ENCODE results near the gene PXN.

The PXN gene

GRCh38 chr12:120175062-120175461 lies 90.5 kb downstream of the PXN start:
- no peak for TF ChIP-seq CTCF (IDR thresholded peaks at IDR 0.05; ENCODE audit: control insufficient read depth, extremely low read depth, insufficient read depth)
- no peak for DNase-seq (ENCODE audit: low read depth)
- H3K4me3 ChIP-seq (ENCODE audit: low read depth, low read length), result no peak overlapping the region

- H3K4me3 ChIP-seq (ENCODE audit: low read depth, low read length), result no peak overlapping the region
- no peak for TF ChIP-seq CTCF (IDR thresholded peaks at IDR 0.05; ENCODE audit: control insufficient read depth, extremely low read depth, insufficient read depth)
- DNase-seq (ENCODE audit: low read depth), result no peak
Measured at GRCh38 chr12:120172053-120172452, 93.5 kb downstream of the PXN start.

GRCh38 chr12:120170631-120171030 lies 94.9 kb downstream of the PXN start:
- TF ChIP-seq CTCF (IDR thresholded peaks at IDR 0.05; ENCODE audit: control insufficient read depth, extremely low read depth, insufficient read depth), result no peak
- H3K4me3 ChIP-seq (ENCODE audit: low read depth, low read length), result no peak overlapping the region
- DNase-seq (ENCODE audit: low read depth), result no peak

DNA sequence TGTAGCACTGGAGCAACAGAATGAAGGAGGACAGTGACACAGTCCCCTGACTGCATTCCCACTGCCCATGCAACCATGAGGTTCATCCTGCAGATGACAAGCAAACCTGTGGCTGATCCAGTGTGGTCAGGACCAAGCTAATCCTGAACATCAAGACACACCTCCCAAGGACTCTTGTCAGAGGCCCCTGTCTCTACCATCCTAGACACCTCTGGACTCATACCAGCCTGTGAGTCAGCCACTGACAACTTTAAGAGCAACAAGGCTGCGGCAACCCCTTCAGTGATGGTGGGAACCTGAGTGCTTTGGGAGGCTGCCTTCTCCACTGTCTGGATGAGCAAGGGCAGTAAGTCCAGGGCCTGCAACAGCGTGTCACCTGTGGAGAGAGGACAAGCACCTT lies 95.6 kb downstream of the PXN start:
- no peak for DNase-seq (ENCODE audit: low read depth)
- no peak for TF ChIP-seq CTCF (IDR thresholded peaks at IDR 0.05; ENCODE audit: control insufficient read depth, extremely low read depth, insufficient read depth)
- no peak overlapping the region for H3K4me3 ChIP-seq (ENCODE audit: low read depth, low read length)

GRCh38 chr12:120168337-120168736 lies 97.2 kb downstream of the PXN start:
- TF ChIP-seq CTCF (IDR thresholded peaks at IDR 0.05; ENCODE audit: control insufficient read depth, extremely low read depth, insufficient read depth), result no peak
- no peak overlapping the region for H3K4me3 ChIP-seq (ENCODE audit: low read depth, low read length)
- DNase-seq (ENCODE audit: low read depth), result no peak

- no peak for TF ChIP-seq CTCF (IDR thresholded peaks at IDR 0.05; ENCODE audit: control insufficient read depth, extremely low read depth, insufficient read depth)
- DNase-seq (ENCODE audit: low read depth), result no peak
- H3K4me3 ChIP-seq (ENCODE audit: low read depth, low read length), result no peak overlapping the region
Measured at GRCh38 chr12:120167529-120168095, 97.9 kb downstream of the PXN start.

- no peak for DNase-seq (ENCODE audit: low read depth)
- no peak overlapping the region for H3K4me3 ChIP-seq (ENCODE audit: low read depth, low read length)
- no peak for TF ChIP-seq CTCF (IDR thresholded peaks at IDR 0.05; ENCODE audit: control insufficient read depth, extremely low read depth, insufficient read depth)
Measured at GRCh38 chr12:120164293-120164692, 101.2 kb downstream of the PXN start.

Data from LNCaP clone FGC (cell line).